A549 treated with Mapracorat at 1 μM for 4 hours (cell line): ENCODE data around the gene MGAT4A. TPM values are rescaled to one million over a fixed set of nuclear protein-coding genes. Genes with fewer than 3 reads are reported as not detected.

ENCODE experiments used
- total RNA-seq: library from RNA; stranded (reverse); fragments of 200-300 nt; extraction: Qiagen RNA extraction; gene quantifications from 5 replicates; pipeline ENCODE4 v1.2.3, GENCODE V29; 2022

MGAT4A gene
- total RNA-seq = 1.7 to 2.5 TPM (median 2.4 TPM) in 5 replicates

DNA sequence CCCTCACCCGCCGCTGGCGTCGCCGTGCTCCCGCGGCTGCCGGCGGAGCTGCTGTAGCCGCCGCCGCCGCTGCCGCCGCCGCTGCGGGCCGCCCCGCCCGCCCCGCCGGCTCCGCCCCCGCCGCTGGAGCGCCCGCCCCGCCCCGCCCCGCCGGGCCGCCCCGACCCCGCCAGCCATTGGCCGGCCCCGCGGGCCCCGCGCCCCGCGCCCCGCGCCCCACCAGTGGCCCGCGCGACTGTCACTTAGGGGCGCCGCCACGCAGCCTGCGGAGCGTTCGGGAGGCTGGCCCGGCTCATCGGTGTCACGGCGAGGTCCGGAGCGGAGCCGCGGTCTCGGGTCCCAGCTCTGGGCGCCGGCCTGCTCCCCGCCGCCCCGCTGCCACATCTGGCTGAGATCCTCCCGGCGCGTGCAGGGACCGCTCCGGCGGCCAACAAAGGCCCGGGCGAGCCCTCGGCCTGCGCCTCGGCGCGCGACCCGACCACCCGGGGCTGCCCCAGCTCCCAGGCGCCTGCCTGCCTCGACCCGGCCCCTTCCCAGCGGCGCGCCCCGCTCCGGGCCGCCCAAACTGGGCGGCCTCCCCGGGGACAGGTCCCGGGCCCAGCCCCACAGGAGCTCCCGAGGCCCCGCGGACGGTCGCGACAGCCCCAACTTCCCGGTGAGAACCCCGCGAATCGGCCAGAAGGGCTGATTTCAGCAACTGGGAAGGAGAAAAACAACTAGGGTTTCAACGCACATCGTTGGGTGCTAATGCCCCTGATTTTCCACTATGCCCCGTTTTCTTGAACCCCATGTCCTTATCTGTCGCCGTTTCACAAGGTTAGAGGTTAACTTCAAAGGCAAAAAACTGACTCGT lies at the start of gene MGAT4A:
MGAT4A (minus strand) TSS at position 92 of the 853 bp plus-strand sequence. CDS start 4,800 bp downstream, outside the sequence.

DNA sequence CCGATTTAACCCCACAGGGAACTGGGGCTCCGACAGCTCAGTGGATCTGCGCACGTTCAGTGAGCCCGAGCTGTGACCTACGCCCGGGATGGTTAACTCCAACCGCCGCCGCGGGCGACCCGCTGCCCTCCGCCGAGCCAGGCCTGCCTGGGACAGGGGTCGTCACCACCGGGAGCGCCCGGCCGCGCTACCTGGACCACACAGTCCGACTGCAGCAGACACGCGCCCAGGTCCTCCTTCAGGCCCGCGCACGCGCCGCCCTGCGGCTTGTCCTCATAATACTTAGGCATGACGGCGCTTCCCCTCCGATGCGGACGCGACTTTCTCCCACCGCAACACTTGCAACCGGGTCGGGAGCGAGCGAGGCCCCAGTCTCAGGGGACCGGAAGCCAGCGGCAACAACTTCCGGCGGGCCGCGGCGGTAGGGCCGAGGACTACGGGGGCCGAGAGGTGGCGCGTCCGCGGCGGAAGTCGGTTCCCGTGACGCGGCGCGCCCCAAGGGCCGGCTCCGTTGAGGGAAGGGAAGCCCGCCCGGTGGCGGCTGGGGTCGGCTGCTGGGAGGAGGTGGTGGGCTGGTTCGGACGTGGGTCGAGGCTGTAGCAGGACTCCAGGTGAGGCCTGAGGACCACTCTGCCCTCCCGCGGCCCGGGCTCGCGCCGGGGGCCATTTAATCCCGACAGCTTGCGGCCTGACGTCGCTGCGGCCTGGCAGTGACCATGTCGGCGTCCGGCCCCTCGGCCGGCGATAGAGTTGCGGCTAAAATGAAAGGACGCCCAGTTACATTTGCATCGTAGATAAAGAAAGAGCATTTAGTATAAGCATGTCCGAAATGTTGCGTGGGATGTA lies 122.6 kb downstream of the MGAT4A start, which contains the start of the genes COA5 and UNC50:
COA5 (minus strand) TSS at position 397 of the 846 bp plus-strand sequence; CDS start at position 290, 107 bp downstream.
UNC50 (plus strand) TSS at position 474 of the 846 bp plus-strand sequence. CDS start 1,171 bp downstream, outside the sequence.

Other genes starting within 250 kb of the MGAT4A start
- gene COA5, start 122.6 kb downstream of the MGAT4A start, total RNA-seq = 16.5 to 27.6 TPM (median 24.6 TPM) in 5 replicates
- gene UNC50, start 122.5 kb downstream of the MGAT4A start, total RNA-seq = 42.7 to 44.7 TPM (median 44.1 TPM) in 5 replicates
- gene CRACDL, start 205.1 kb upstream of the MGAT4A start, total RNA-seq = 2.5 to 3.8 TPM (median 2.8 TPM) in 5 replicates